HG02852 (cell line): Measurements from ENCODE around the gene CALU.

Experiments
- ATAC-seq: cut with Tn5 transposase; IDR thresholded peaks from one replicate; pipeline ENCODE4 v1.9.1; 2021; ENCODE audit warnings: mild to moderate bottlenecking, moderate library complexity; ENCODE audit not compliant: unreplicated experiment

CALU gene

DNA sequence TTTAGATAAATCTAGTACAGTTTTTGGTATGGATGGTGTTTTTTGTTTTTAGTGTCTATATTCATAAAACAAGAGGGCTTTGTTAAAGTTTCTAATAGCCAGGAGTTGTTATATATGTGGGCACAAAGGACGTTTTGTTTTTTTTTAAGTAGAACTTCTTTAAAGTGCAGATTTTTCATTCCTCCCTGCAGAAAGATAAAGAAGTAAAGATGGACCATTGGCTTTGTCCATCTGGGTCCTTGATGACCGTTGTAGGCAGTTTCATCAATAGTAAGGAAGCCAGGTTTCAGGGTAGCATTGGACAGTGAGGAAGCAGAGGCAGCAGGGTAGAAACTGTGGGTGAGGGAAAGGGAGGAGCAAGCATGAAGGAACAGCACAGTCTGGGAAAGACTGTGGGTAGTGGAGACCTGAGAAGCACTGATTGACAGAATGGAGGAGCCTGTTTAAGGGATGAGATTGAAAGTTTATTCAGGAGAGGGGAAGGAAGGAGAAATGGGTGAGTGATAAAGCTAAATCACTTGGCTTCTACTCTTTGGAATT is 5.3 kb downstream of the CALU start:
- no peak for ATAC-seq

DNA sequence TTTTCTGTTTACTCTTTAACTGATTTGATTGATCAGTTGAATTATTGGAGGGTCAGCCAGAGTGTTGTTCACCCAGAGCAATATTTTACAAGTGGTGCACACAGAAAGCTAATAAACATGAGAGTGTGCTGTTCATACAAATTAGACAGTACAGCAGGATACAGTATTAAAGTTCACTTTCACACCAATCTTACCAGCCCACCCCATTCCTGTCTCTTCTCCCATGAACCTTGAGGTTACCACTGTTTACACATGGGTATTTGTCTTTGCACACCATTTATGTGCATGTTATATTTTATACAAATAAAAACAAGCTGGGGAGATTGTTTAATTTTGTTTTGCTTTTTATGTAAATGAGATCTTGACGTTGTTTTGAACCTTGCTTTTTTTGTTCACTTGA is 6.5 kb downstream of the CALU start:
- no peak for ATAC-seq

GRCh38 chr7:128747327-128748079 is 8.3 kb downstream of the CALU start:
- ATAC-seq = no peak

GRCh38 chr7:128752251-128752650 is 13.1 kb downstream of the CALU start:
- no peak for ATAC-seq

DNA sequence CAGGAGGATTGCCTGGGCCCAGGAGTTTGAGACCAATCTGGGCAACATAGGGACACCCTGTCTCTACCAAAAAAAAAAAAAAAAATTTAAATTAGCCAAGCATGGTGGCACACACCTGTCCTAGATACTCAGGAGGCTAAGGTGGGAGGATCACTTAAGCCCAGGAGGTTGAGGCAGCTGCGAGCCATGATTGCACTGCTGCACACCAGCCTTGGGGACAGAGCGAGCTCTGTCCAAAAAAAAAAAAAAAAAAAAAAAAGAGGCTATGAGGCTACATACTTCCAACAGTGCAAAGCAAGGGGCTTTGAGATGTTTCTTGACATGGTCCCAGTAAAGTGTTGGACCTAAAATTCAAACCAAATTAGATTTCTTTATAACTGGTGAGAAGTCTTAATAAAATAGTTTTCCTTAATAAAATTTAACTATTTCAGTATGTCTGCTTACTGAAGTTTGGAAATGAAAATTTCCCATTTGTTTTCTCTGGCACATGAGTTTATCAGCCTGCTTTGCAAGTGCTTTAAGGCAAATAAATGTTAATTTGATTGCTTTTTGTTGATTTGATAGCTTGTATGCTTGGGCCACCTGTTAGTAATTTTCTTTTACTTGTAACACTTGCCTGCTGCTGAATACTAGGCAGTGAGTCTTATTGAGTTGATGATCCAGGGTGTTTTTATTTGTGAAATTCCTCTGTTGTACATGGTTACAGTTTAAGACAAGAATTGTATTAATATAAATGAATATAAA is 16.1 kb downstream of the CALU start:
- no peak for ATAC-seq

DNA sequence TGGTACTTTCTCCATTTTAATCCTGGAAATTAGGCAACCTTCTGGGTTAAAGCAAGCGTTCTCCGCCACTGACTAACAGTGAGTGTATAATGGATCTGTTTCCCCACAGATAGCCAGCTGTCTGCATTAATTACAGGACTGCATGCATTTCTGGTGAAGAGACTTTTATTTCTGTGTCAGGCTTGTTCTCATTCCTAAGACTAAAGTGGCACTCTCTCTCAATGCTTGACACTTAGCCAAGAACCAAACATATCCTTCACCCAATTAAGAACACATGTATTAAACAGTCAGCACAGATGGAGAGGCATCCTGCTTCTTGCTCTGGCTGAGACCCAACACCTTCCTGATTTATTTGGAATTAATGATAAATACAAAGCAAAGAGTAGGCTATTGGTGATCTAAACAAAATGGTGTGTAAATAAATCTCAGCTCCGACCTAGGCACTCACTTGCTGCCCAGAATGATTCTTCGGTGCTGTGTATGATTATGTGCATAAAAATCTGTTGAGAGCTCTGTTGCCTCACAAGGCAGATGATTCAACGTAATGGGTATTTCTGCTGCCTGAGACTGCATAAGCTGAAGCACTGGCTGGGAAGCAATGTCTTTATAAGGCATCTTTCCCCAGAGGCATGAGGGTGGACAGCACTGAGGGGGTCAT is 16.8 kb downstream of the CALU start:
- ATAC-seq = no peak

DNA sequence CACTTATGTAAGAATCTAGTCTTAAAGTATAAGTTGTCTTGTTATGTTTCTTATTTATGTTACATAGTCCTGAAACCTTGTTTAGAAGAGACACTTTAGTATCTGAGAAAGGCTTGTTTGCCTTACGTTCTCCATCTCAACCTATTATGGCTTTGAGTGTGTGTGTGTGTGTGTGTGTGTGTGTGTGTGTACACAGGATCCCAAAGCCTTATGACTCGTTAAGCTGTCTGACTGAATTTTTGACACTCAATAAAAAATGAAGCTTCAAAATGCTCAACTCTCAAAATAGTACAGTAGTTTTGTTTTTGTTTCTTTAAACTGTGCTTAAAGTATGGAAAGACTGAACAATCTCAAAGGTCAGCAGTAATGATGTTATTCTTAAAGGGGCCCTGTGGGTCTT is 18.0 kb downstream of the CALU start:
- ATAC-seq = no peak

- ATAC-seq = no peak
Observed at GRCh38 chr7:128758553-128758952, 19.4 kb downstream of the CALU start.

DNA sequence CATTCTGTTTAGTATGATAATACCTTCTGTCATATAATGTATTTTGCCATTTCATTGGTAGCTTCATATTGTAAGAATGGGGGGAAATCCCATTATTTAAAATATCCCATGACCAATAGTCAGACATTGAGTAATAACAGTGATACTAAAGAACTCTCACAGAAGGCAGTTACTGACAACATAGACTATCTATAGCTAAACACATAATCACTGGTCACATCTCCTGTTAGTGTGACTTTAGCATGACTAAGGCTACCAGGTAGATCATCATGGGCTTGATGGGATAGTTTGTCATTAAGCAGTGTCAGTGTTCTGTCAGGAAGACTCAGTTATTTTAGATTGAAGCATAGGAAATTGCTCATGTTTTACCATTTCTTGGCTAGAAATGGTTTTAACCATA is 20.1 kb downstream of the CALU start:
- ATAC-seq = no peak

GRCh38 chr7:128763541-128763940 is 24.4 kb downstream of the CALU start:
- ATAC-seq = no peak

- ATAC-seq = no peak
Observed at GRCh38 chr7:128767475-128768110, 28.4 kb downstream of the CALU start.

- ATAC-seq = no peak
Observed at GRCh38 chr7:128770233-128770632, 31.1 kb downstream of the CALU start.

DNA sequence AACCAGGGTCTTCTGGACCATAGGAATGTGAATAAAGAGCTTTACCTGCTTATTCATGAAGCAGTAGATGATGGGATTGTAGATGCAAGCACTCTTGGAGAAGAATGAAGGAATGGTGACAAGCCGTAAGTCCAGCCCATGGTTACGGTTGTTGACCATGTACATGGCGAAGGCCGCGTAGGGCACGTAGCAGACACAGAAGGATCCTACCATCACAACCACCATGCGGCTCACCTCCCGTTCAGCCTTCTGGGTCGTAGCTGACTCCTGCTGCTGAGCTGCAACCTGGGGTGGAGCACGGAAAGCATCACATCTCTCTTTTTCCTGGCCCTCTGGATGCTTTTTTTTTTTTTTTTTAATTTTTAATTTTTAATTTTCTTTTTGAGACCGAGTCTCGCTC is 34.4 kb downstream of the CALU start:
- no peak for ATAC-seq

- ATAC-seq = no peak
Observed at GRCh38 chr7:128774029-128774689, 35.0 kb downstream of the CALU start.

- no peak for ATAC-seq
Observed at GRCh38 chr7:128774921-128775320, 35.8 kb downstream of the CALU start.

DNA sequence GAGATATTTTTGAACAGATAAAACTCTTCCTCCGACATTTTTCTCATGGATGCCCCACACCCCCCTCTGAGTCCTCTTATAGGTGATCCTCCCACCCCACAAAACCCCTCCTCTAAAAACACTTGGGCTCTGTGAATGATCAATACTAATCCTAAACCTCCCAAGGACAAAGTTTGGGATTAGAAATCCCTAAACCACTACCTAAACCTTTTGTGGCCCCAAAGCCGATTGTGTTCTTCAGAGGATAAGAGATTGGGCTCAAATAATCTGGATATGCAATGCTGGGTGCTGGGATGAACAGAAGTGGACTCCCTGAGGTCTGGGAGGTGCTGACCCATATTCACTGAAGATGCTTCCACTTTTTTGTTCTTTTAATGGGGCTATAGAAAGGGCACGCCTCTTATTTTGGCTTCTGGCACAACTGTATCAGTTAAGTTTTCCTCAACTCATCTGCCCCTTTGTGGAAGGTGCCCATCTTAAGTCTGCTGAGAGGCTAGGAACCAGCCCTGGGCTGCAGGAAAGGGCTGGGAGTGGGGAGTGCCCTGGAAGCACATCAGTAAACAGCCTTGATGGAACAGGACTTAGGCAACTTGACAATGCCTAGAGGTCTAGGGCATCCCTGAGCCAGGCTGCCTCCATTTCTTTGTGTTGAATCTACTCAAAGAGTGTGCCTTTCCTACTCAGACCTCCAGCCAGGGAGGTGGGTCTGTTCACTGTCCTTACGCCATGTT is 36.8 kb downstream of the CALU start, which contains the start of gene OPN1SW:
OPN1SW (minus strand) TSS at position 51 of the 731 bp plus-strand sequence; CDS start at position 38, 13 bp downstream.
- no peak for ATAC-seq

GRCh38 chr7:128777156-128778123 is 38.3 kb downstream of the CALU start:
- no peak for ATAC-seq

GRCh38 chr7:128778946-128779345 is 39.8 kb downstream of the CALU start:
- no peak for ATAC-seq

GRCh38 chr7:128781126-128781525 is 42.0 kb downstream of the CALU start:
- ATAC-seq = no peak
